HCT116 (cell line): ENCODE measurements around the gene CECR2. TPM values are rescaled to one million over a fixed set of nuclear protein-coding genes. Genes with fewer than 3 reads are reported as not detected.

Experiments used
- ATAC-seq: fragments of 200-7000 bp; cut with Tn5 transposase; 2 replicates; pipeline ENCODE4 v1.9.1; 2020; ENCODE audit warnings: mild to moderate bottlenecking, moderate library complexity
- BruUV-seq: library from RNA; stranded (reverse); fragments of 400-500 nt; replicated peaks from 2 replicates; lab custom pipeline; 2021; lab: Mats Ljungman, UMichigan
- CTCF ChIA-PET: fragments of 300-600 bp; sonication (Branson Sonifier 250); formaldehyde crosslinking; loops from one replicate; lab custom pipeline; 2021; ENCODE audit warnings: antibody characterized with exemption; lab: Charles Lee
- POLR2A ChIA-PET: fragments of 300-600, 350-600 bp; sonication (Branson Sonifier 250); formaldehyde crosslinking; loops from one replicate; lab custom pipeline; 2021; ENCODE audit warnings: antibody characterized with exemption; lab: Charles Lee
- RAD21 ChIA-PET, 2 experiments: fragments of 300-600 bp; sonication (Branson Sonifier 250); formaldehyde crosslinking; loops; one replicate each; lab custom pipeline; 2023; ENCODE audit warnings: low total read pairs in 2 of 2; ENCODE audit not compliant: uncharacterized antibody in 2 of 2, unreplicated experiment in 2 of 2, low non-redundant PET in 1 of 2; lab: Charles Lee
- DNase-seq: peaks from one replicate; pipeline ENCODE4 v3.0.0-alpha.2; 2010; ENCODE audit warnings: low read depth, low spot score
- H2AFZ ChIP-seq: fragments of 200-600 bp; shearing (Covaris generic), sonication (generic); 2 replicates; pipeline ENCODE4 v1.6.1; 2017; ENCODE audit warnings: low read depth, mixed run types, mixed read lengths, antibody characterized with exemption, low read length; ENCODE audit not compliant: poor library complexity, severe bottlenecking
- H3K27ac ChIP-seq: 2 replicates; pipeline ENCODE4 v1.5.1; 2012; ENCODE audit warnings: low read depth, low read length
- H3K27me3 ChIP-seq: fragments of 200-600 bp; sonication (generic); 2 replicates; pipeline ENCODE4 v1.6.1; 2016; ENCODE audit warnings: mixed run types, low read length, mixed read lengths; ENCODE audit not compliant: insufficient read depth
- H3K36me3 ChIP-seq, 2 experiments: fragments of 200-500 bp in 1 of 2; fragments of 200-600 bp in 1 of 2; sonication (Bioruptor generic) in 1 of 2; sonication (generic) in 1 of 2; 2 replicates each; pipeline versions ENCODE4 v1.5.1 to v1.6.1; 2014 to 2016; ENCODE audit warnings: low read length in 2 of 2, inconsistent platforms in 1 of 2, mixed read lengths in 1 of 2, mixed run types in 1 of 2; ENCODE audit not compliant: insufficient read depth in 2 of 2, control insufficient read depth in 1 of 2
- H3K4me1 ChIP-seq, 2 experiments: fragments of 200-600 bp in 1 of 2; sonication (generic) in 1 of 2; 2 replicates each; pipeline versions ENCODE4 v1.5.1 to v1.6.1; 2012 to 2017; ENCODE audit warnings: low read length in 2 of 2, inconsistent platforms in 1 of 2, mild to moderate bottlenecking in 1 of 2, mixed read lengths in 1 of 2, mixed run types in 1 of 2, moderate library complexity in 1 of 2; ENCODE audit not compliant: insufficient read depth in 2 of 2, control insufficient read depth in 1 of 2
- H3K4me2 ChIP-seq: fragments of 200-600 bp; sonication (generic); 2 replicates; pipeline ENCODE4 v1.6.1; 2017; ENCODE audit warnings: mixed run types, low read length, mixed read lengths
- H3K4me3 ChIP-seq, 2 experiments: fragments of 200-600 bp in 1 of 2; sonication (generic) in 1 of 2; replicated peaks in 1 of 2; 2 replicates each; pipeline ENCODE4 v1.5.1; 2011 to 2016; ENCODE audit warnings: low read length in 2 of 2, control low read depth in 1 of 2, low read depth in 1 of 2, mild to moderate bottlenecking in 1 of 2, mixed read lengths in 1 of 2, mixed run types in 1 of 2
- H3K79me2 ChIP-seq: fragments of 200-600 bp; sonication (generic); 2 replicates; pipeline ENCODE4 v1.6.1; 2017; ENCODE audit warnings: mild to moderate bottlenecking, mixed run types, low read length, moderate library complexity, mixed read lengths; ENCODE audit not compliant: insufficient read depth
- H3K9ac ChIP-seq: fragments of 200-600 bp; sonication (generic); 2 replicates; pipeline ENCODE4 v1.6.1; 2016; ENCODE audit warnings: low read length, mixed read lengths
- H3K9me2 ChIP-seq: fragments of 200-600 bp; sonication (generic), shearing (Covaris generic); 2 replicates; pipeline ENCODE4 v1.6.1; 2017; ENCODE audit warnings: mixed run types, mild to moderate bottlenecking, moderate library complexity; ENCODE audit not compliant: insufficient read depth
- H3K9me3 ChIP-seq, 2 experiments: fragments of 200-500 bp in 1 of 2; fragments of 200-600 bp in 1 of 2; sonication (Bioruptor generic) in 1 of 2; sonication (generic) in 1 of 2; 2 replicates each; pipeline ENCODE4 v1.6.1; 2014 to 2017; ENCODE audit warnings: low read length in 2 of 2, mixed read lengths in 2 of 2, inconsistent platforms in 1 of 2, low read depth in 1 of 2, mild to moderate bottlenecking in 1 of 2, mixed run types in 1 of 2, moderate library complexity in 1 of 2; ENCODE audit not compliant: control insufficient read depth in 1 of 2, insufficient read depth in 1 of 2
- H4K20me1 ChIP-seq: fragments of 200-600 bp; sonication (generic), shearing (Covaris generic); 2 replicates; pipeline ENCODE4 v1.6.1; 2017; ENCODE audit warnings: mixed run types, mild to moderate bottlenecking, moderate library complexity; ENCODE audit not compliant: insufficient read depth
- CBX3 ChIP-seq: IDR thresholded peaks from 2 replicates; pipeline ENCODE4 v1.6.1; 2012; ENCODE audit warnings: low read depth
- FOSL1 ChIP-seq: IDR thresholded peaks from 2 replicates; pipeline ENCODE4 v1.6.1; 2012; ENCODE audit warnings: low read depth
- JUND ChIP-seq: IDR thresholded peaks from 2 replicates; pipeline ENCODE4 v1.6.1; 2012
- POLR2A ChIP-seq: IDR thresholded peaks from 2 replicates; pipeline ENCODE4 v1.7.0; 2011; ENCODE audit warnings: borderline replicate concordance; ENCODE audit not compliant: insufficient read depth, insufficient read length; ENCODE audit errors: extremely low read depth
- POLR2AphosphoS5 ChIP-seq: IDR thresholded peaks from 2 replicates; pipeline ENCODE4 v1.6.1; 2011; ENCODE audit warnings: mild to moderate bottlenecking, low read depth, low read length, moderate library complexity
- SIN3A ChIP-seq: IDR thresholded peaks from 2 replicates; pipeline ENCODE4 v1.6.1; 2012; ENCODE audit warnings: low read depth
- SP1 ChIP-seq: IDR thresholded peaks from 2 replicates; pipeline ENCODE4 v1.6.1; 2012; ENCODE audit warnings: low read depth
- TCF7L2 ChIP-seq: IDR thresholded peaks from 2 replicates; pipeline ENCODE4 v1.7.0; 2011; ENCODE audit warnings: borderline replicate concordance, inconsistent platforms; ENCODE audit not compliant: insufficient read depth, insufficient read length; ENCODE audit errors: extremely low read depth
- ZFX ChIP-seq: fragments of 450-650 bp; IDR thresholded peaks from 2 replicates; pipeline ENCODE4 v1.6.1; 2017
- ZNF274 ChIP-seq: fragments of 200-500 bp; sonication (Bioruptor generic); IDR thresholded peaks from 2 replicates; pipeline ENCODE4 v1.6.1; 2014; ENCODE audit warnings: mild to moderate bottlenecking, low read depth, low read length, inconsistent platforms
- intact Hi-C: fragments of 100-400 bp; cut with micrococcal nuclease; formaldehyde crosslinking; loops from 2 replicates; pipeline ENCODE4 v1.10.0; 2022
- total RNA-seq: library from RNA; stranded (reverse); gene quantifications from one replicate; pipeline ENCODE4 v1.2.1, GENCODE V29; 2021; ENCODE audit not compliant: unreplicated experiment
- TF ChIP-seq, protein P1 (sequence below): IDR thresholded peaks from 2 replicates; pipeline ENCODE4 v1.6.1; 2012; ENCODE audit warnings: low read depth
- TF ChIP-seq, protein P2 (sequence below): IDR thresholded peaks from 2 replicates; pipeline ENCODE4 v1.6.1; 2012
- TF ChIP-seq, protein P3 (sequence below): IDR thresholded peaks from 2 replicates; pipeline ENCODE4 v1.6.1; 2011; ENCODE audit warnings: mild to moderate bottlenecking, low read length, moderate library complexity; ENCODE audit not compliant: insufficient replicate concordance; ENCODE audit errors: extremely low read depth

The CECR2 gene
- total RNA-seq, 1 experiment from 2014 or later: 6.0 TPM

DNA sequence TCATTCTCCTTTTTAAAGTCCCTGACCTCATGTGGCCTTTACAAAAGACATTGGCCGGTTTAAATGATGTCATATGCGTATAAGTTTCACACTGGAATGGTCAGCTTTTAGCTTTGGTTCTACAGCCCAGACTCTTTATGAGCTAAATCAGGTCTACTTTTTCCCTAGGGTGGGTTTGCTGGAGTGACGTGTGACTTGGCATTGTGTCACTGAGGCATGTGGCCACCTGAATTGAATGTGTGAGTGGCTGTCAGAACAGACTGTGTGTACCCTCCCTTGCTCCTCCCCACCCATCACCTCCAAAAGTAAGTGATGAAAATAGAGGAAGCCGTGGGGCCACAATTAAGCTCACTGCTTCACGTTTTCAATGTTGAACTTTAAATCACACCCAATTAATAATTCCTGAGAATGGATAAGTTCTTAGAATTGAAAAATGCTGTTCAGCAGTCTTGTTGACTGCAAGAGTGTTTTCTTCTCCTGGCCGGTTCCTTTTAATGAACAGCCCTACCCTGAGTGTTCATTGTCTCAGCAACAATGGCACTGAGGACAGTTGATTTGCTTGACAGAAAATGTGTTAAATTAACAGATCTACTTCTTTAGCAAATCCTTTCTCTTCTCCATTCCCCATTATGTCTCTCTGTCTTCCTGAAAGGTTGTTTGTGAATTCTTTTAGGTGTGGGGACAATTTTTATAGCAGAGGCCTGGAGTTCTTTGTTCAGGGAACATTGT lies 11.3 kb downstream of the CECR2 start:
- no peaks in the 10 kb centered on the region for H4K20me1 ChIP-seq
- H3K4me3 ChIP-seq: no peak overlapping the region
- ChIA-PET POLR2A (no interaction called here), RAD21 (no interaction called here), CTCF (no interaction called here)
- no peaks in the 10 kb centered on the region for H3K4me1 ChIP-seq
- intact Hi-C loops: no loop called here
- H3K27me3 ChIP-seq: no peaks in the 10 kb centered on the region
- no peaks in the 10 kb centered on the region for H3K9me2 ChIP-seq
- TF ChIP-seq ZFX (no peak), FOSL1 (no peak), CBX3 (no peak), JUND (no peak), SIN3A (no peak), TCF7L2 (no peak), POLR2AphosphoS5 (no peak), SP1 (no peak), POLR2A (no peak), ZNF274 (no peak)
- TF ChIP-seq, protein P1, sequence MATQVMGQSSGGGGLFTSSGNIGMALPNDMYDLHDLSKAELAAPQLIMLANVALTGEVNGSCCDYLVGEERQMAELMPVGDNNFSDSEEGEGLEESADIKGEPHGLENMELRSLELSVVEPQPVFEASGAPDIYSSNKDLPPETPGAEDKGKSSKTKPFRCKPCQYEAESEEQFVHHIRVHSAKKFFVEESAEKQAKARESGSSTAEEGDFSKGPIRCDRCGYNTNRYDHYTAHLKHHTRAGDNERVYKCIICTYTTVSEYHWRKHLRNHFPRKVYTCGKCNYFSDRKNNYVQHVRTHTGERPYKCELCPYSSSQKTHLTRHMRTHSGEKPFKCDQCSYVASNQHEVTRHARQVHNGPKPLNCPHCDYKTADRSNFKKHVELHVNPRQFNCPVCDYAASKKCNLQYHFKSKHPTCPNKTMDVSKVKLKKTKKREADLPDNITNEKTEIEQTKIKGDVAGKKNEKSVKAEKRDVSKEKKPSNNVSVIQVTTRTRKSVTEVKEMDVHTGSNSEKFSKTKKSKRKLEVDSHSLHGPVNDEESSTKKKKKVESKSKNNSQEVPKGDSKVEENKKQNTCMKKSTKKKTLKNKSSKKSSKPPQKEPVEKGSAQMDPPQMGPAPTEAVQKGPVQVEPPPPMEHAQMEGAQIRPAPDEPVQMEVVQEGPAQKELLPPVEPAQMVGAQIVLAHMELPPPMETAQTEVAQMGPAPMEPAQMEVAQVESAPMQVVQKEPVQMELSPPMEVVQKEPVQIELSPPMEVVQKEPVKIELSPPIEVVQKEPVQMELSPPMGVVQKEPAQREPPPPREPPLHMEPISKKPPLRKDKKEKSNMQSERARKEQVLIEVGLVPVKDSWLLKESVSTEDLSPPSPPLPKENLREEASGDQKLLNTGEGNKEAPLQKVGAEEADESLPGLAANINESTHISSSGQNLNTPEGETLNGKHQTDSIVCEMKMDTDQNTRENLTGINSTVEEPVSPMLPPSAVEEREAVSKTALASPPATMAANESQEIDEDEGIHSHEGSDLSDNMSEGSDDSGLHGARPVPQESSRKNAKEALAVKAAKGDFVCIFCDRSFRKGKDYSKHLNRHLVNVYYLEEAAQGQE: no peak
- TF ChIP-seq, protein P2, sequence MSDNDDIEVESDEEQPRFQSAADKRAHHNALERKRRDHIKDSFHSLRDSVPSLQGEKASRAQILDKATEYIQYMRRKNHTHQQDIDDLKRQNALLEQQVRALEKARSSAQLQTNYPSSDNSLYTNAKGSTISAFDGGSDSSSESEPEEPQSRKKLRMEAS: no peak
- TF ChIP-seq, protein P3, sequence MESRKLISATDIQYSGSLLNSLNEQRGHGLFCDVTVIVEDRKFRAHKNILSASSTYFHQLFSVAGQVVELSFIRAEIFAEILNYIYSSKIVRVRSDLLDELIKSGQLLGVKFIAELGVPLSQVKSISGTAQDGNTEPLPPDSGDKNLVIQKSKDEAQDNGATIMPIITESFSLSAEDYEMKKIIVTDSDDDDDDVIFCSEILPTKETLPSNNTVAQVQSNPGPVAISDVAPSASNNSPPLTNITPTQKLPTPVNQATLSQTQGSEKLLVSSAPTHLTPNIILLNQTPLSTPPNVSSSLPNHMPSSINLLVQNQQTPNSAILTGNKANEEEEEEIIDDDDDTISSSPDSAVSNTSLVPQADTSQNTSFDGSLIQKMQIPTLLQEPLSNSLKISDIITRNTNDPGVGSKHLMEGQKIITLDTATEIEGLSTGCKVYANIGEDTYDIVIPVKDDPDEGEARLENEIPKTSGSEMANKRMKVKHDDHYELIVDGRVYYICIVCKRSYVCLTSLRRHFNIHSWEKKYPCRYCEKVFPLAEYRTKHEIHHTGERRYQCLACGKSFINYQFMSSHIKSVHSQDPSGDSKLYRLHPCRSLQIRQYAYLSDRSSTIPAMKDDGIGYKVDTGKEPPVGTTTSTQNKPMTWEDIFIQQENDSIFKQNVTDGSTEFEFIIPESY: no peak
- H2AFZ ChIP-seq: no peak overlapping the region
- ATAC-seq (no peak), DNase-seq (no peak)
- peaks cover 6 to 8% of the 10 kb centered on the region in 2 experiments; a peak in 1 of 4 replicates for H3K9me3 ChIP-seq
- no TSS peak for BruUV-seq
- H3K27ac ChIP-seq: no peak overlapping the region
- H3K36me3 ChIP-seq: no peaks in the 10 kb centered on the region
- H3K9ac ChIP-seq: no peak overlapping the region
- no peaks in the 10 kb centered on the region for H3K79me2 ChIP-seq
- H3K4me2 ChIP-seq: no peak overlapping the region
